NCI-H1092 (cell line): Measurements from ENCODE around the gene HSD17B13.
"Not testable (repeated sequence)": the region's sequence is repeated elsewhere in the genome, so short reads cannot be mapped to it uniquely, and the experiment has no call there.

Experiments
- DNase-seq: peaks from one replicate; lab custom pipeline; 2025; lab: John Stamatoyannopoulos, UW

Gene HSD17B13, protein sequence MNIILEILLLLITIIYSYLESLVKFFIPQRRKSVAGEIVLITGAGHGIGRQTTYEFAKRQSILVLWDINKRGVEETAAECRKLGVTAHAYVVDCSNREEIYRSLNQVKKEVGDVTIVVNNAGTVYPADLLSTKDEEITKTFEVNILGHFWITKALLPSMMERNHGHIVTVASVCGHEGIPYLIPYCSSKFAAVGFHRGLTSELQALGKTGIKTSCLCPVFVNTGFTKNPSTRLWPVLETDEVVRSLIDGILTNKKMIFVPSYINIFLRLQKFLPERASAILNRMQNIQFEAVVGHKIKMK

DNA sequence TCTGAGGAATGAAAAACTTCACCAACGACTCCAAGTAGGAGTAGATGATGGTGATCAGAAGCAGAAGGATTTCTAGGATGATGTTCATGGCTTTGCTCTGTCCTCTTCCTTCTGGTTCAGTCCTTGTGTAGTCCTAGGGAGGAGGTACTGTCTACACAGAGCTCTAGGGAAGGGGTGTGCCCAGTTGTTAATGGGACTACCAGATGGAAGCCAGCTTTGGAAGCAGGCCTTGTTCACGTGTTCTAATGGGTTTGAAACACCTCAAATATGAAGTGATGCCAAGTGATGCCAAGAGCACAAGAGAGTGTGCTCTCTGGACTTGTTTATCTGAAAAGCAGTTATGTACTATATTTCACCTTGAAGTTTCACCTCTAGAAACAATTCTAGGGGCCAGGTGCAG lies at the start of gene HSD17B13:
HSD17B13 (minus strand) TSS at position 129 of the 400 bp plus-strand sequence; CDS start at position 88, 41 bp downstream.
- DNase-seq = no peak

DNA sequence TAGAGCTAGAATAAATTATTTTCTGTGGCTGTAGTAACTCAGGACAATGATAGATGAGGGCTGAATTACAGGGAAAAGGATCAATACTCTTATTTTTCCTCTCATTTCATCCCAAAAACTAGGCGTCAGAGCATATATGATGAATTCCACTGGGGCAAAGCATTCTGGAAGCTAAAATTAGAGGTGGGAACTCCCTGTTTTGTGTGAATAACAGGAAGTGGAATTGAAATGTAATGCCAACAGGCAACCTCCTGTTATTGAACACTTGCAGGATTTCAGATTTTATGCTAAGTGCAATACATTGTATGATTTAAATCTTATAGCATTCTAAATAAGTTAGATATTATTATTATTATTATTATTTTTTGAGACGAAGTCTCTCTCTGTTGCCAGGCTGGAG lies 47.4 kb upstream of the HSD17B13 start:
- no peak for DNase-seq

DNA sequence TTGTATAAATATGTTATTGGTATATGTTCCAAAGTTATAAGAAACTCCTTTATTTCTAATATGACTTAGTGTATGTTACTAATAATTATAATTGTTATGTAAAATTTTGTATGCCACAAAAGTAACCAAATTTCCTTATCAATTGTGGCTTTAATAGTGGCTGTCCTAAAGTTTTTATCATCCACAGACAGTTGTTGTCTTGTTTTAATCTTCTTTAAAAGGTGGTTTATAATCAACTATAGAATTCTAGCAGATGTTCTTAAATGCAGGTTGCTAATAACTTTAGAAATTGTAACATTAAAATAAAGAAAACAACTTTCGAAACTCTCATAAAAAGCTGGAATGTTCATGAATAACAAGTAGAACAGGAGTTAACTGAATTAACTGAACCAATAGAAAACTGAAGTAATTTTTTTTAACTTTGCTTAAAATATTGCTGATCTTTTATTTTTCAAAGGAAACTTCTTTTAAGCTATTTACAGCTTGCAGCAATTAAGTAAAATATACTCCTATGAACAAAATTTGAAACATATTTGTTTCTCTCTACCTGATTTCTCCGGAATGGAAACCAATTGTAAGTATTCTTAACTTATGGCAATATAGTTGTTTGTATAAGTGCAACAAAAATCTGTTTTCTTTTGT lies 44.0 kb upstream of the HSD17B13 start:
- DNase-seq = no peak

DNA sequence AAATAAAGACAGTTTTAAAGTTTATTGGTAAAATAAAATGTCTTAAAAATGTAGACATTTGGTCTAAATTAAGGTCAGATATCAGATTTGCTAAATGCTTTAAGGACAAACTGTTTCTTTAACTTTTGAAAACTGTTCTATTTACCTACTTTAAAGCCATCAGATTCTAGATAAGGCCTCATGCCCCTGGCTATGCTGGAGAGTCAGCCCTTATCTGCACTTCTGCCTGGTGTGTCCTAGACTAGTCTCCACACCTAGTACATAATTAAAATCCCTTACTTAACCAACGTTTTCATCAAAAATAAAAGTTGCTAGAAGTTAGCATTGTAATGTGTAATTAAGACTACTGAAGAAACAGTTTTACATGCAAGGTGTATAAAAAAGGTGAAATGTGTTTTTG lies 42.7 kb upstream of the HSD17B13 start:
- DNase-seq = no peak

DNA sequence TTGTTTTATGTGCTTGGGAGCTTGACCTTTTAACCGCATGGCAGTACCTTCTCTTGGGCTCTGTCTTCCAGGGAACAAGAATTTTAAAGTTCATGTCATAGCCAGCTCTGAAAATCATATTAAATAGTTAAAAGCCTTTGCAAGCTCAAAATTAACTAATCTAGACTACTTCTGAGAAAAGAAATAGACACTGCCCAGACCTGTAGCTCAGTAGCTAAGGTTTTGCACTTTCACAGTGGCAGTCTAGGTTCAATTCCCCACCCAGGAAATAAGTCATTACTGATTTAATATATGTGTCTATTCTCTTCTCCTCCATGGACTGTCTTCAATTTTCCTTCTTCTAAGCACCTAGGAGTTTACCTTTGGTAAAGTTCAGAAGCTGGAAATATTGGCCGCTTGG lies 40.9 kb upstream of the HSD17B13 start:
- no peak for DNase-seq

DNA sequence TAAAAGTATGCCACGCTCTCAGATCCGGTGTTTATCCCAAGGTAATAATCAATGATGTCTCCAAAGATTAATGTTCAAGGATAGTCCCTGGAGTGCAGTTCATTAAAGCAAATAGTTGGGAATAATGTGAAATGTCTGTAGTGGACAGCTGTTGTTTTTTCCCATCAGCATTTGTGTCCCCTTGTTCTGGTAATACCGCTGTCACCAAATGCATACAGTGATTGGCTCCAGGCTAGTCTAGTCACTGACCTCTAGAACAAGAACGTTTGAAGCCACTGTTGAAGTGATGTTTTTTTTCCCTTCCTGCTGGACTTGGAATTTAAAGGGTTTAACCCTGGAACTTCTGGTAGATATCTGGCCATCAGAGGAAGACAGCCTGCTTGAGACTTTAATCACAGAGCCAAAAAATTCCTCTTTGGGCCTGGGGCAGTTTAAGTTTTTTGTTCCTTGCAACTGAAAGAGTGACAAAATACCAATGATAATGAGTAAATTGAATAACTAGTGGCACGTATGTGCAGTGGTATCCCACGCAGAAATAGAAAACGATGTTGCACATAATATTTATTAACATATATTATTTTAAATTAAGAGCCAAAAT lies 37.8 kb upstream of the HSD17B13 start:
- DNase-seq = no peak

DNA sequence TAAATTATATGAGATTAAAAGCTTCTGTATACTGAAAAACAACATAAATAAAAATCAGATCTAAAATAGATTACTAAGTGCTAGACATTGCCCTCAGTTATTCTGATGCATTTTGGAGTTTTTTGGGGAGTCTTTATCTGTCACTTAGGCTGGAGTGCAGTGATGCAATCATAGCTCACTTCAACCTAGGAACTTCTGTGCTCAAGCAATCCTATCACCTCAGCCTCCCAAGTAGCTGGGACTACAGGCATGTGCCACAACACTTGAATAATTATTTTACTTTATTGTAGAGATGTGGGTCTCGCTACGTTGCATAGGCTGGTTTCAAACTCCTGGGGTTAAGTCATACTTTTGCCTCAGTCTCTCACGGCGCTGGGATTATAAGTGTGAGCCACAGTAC lies 36.6 kb upstream of the HSD17B13 start:
- DNase-seq = no peak

DNA sequence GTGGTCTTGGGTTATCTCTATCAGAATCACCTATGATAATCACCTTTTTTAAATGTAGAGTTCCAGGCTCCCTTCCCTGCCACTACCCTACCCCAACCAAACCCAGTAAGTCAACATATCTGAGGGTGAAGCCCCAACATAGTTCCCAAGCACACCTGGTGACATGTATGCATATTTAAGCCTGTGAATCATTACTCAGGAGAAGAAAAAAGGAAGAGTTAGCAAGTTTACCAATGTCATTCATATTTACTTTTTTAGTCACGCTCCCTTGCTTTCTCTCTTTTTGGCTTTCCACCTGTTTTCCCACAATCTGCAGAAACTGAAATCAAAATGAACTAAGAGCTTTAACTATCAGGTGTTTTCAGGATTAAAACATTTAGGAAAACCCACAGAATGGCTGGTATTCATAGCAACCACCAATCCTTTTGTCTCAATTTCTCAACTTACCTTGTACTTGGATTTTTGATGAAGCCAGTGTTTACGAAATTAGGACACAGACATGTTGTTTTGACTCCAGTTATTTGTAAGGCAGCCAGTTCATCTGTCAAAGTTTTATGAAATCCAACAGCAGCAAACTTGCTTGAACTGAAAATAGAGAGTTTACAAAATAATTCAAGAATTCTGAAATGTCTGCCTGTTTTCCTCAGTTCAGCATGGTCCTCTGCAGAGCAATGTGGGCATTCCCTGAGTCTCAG lies 34.3 kb upstream of the HSD17B13 start:
- DNase-seq = no peak

DNA sequence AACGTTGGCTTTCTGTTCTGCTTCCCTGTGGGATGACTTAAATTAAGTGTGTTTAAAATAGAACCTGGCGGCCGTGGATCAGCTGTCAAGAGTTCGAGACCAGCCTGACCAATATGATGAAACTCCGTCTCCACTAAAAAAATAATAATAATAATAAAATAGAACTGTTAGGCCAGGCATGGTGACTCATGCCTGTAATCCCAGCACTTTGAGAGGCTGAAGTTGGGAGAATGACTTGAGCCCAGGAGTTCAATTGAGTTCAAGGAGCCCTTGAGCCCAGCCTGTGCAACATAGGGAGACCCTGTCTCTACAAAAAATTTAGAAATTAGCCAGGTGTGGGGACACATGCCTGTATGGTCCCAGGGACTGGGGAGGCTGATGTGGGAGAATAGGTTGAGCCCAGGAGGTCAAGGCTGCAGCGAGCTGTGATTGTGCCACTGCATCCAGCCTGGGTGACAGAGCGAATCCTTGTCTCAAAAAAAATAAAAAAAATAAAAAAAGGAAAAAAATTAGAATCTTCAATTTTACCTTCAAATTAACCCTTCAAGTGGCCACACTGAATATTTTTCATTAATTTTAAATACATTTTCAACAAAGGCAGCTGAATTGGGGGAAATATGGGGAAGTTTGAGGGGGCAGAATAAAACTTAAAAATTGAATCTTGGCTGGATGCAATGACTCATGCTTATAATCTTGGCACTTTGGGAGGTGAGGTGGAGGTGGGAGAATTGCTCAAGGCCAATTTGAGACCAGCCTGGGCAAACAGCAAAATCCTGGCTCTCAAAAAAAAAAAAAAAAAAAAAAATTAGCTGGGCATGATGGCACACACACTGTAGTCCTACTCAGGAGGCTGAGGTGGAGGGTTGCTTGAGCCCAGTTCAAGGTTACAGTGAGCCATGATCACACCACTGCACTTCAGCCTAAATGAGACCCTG lies 31.8 kb upstream of the HSD17B13 start:
- no peak for DNase-seq

DNA sequence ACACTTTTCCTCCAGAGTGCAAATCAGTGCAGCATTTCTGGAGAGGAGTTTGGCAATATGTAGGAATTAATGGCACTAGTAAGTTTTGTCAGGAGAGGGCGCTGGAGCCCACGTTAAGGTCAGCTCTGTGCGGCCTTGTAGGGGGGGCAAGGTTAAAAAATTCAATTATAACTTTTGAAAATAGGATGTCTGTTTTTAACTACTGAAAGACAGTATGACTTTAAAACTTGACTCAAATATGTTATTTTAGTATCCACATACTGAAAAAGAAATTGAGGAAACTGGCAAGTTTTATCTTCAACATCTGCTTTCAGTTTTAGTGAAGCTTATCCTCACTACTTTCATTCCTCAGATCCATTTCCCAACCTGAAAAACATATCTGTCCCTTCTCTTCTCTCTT lies 30.9 kb upstream of the HSD17B13 start:
- no peak for DNase-seq

DNA sequence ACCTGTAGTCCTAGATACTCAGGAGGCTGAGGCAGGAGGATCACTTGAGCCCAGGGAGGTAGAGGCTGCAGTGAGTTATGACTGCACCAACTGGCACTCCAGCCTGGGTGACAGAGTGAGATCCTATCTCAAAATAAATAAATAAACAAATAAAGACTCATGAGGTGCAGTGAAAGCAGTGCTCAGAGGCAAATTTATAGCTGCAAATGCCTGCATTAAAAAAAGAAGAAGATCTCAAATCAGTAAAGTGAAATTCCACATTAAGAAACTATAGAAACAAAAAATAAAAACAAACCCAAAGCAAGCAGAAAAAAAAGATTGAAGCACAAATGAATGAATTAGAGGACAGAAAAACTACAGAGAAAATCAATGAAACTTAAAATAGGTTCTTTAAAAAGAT lies 22.5 kb upstream of the HSD17B13 start:
- no peak for DNase-seq

DNA sequence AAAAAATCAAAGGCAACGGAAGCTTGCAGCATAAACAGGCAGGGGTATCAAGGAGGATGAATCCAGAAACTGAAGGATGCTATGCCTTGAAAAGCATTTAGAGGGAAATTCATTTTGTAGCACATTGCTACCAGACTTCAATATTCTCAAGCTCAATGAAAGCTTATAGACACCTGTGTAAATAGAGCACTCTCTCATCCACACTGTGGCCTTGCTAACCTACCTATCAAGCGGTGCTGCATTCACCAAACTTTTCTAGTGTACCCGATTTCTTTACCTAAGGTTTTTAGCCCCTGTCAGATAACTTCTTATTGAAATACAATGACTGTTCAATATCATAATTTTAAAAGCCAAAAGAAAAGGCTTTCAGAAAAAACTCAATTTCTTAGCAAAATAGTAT lies 20.2 kb upstream of the HSD17B13 start:
- DNase-seq = no peak

DNA sequence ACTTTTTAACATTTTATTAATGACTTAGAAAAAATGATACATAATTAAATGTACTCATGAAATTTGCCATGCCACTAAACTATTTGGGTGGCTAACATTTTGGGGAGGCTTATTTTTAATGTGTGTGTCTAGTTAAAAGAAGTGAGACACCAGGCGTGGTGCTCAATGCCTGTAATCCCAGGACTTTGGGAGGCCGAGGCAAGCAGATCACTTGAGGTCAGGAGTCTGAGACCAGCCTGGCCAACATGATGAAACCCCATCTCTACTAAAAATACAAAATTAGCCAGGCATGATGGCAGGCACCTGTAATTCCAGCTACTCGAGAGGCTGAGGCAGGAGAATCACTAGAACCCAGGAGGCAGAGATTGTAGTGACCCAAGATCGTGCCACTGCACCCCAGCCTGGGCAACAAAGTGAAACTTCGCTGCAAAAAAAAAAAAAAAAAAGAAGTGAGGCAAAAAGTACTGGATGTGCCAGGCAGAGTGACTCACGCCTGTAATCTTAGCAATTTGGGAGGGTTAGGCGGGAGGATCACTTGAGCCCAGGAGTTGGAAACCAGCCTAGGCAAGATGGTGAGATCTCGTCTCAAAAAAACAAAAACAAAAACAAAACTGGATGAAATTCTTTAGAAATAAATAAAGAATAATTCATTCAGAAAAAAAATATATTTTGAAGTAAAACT lies 19.4 kb upstream of the HSD17B13 start:
- DNase-seq = not testable (repeated sequence)

DNA sequence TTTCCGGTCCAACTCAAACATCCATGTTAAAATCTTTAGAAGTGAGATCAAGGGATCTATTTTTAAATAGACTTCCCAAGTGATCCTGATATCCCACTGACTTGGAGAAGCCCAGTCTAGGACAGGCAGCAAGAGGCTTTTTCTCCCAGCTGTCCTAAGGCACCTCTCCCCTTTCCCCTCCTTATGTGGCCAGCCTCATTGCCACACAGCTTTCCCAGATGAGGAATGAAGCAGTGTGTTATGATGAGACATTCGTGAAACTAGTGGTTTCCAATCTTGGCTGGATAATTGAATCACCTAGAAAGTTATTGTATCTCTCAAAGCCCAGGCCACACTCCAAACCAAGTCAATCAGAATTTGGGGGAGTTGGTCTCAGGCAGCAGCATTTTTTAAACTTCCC lies 16.8 kb upstream of the HSD17B13 start:
- DNase-seq = no peak

DNA sequence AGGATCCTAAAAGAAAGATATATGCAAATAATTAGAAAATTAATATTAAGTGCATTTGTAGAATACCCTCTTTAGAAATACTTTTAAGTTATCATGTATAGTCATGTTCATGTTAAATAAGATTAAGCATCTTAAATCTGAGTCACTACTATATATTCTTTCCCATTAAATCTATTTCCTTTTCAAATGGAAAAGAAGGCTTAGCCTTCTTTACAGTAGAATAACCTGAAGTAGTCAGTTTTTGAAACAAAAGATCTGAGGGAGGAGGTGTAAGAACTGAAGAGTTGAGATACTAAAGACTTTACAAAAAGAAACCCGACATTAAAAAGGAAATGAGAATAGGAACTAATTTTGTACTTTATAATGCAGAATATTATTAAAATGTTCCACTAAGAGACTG lies 14.7 kb upstream of the HSD17B13 start:
- DNase-seq = no peak

DNA sequence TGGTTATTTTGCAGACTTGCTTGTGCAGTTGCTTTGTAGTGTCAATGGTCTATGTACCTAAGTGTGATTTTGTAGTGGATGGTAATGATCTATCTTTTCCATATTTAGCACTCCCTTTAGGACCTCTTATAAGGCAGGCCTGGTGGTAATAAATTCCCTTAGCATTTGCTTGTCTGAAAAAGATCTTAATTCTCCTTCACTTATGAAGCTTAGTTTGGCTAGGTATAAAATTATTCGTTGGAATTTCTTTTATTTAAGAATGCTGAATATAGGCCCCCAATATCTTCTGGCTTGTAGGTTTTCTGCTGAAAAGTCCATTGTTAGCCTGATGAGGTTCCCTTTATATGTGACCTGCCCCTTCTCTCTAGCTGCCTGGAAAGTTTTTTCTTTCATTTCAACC lies 10.6 kb upstream of the HSD17B13 start:
- no peak for DNase-seq

DNA sequence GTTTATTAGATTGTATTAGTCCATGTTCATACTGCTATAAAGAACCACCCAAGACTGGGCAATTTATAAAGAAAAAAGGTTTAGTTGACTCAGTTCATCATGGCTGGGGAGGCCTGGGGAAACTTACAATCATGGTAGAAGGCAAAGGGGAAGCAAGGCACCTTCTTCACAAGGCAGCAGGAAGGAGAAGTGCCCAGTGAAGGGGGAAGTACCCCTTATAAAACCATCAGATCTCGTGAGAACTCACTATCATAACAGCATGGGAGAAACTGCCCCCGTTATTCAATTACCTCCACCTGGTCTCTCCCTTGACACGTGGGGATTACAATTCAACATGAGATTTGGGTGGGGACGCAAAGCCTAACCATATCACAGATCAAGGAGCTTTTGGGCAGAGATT lies 8.1 kb upstream of the HSD17B13 start:
- DNase-seq = no peak

DNA sequence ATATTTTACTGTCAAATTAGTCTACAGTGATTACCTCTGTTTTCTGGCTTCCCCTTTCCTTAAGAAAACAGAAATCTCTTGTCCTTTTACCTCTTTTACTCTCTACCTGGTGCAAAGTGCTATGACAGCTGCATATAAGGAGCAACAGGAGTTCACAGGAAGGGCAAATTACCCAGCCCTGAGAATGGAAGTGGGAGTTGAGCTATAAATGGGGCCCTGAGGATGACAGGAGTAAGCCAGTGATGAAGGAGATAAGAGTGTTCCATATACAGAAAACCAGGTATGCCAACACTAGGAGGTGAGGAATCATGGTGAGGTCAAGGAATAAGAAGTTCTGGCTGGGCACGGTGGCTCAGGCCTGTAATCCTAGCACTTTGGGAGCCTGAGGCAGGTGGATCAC lies 4.5 kb upstream of the HSD17B13 start:
- no peak for DNase-seq

DNA sequence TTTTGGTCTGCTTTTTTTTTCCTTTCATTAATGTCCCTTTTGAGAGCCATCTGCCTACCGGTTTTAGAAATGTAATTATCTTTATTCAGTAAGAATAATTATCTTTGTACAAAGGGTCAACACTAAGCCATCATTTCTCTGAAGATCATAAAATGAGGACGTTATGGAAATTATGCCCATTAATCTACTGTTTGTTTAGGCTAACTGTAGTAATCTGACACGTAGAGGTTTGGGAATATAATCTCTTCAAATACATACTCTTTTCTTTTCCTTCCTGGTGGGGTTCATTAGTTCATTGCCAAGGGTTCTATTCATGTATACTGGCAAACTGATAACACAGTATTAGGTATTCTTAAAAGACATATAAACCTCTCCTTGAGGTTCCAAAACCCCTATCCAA lies 3.8 kb upstream of the HSD17B13 start:
- peak; percentile 17 for DNase-seq

DNA sequence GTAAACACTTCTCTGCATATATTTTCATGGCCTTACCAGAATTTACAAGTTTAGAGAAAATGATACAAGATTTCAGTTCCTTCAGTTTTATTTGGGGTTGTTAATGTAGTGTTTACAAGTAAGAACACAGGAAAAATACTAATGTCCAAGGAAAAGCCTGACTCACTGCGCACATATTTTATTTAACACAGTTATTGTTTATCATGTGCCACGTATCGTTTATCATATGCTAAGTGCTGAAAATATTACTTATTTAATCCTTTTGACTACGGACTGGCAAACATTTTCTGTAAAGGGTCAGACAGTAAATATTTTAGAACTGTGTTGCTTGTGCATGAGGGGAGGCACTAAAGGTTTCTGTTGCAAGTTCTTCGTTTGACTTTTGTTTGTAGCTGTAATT lies 794 bp downstream of the HSD17B13 start:
- DNase-seq = no peak

DNA sequence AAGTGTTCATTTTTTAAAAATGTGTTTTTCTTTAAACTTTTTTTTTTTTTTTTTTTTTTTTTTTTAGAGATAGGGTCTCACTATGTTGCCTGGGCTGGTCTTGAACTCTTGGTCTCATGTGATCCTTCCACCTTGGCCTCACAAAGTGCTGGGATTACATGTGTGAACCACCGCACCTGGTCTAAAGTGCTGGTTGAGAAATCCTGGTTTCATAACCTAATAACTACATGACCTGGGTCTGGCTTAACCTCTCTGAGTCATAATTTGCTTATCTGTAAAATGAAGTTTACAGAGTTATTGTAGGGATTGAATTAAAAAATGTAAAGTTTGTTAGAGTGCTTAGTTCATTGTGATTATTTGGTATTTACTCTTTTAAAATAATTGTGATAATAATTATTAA lies 5.2 kb downstream of the HSD17B13 start:
- DNase-seq = no peak
